ENCODE data around the gene TGM1. TPM values are rescaled to one million over a fixed set of nuclear protein-coding genes. Genes with fewer than 3 reads are reported as not detected.
A peak's percentile ranks its signal among the peaks of the same experiment; 100 is the strongest.

TGM1 gene
- total RNA-seq, 1 donor from 2014 or later: 4.1 TPM

DNA sequence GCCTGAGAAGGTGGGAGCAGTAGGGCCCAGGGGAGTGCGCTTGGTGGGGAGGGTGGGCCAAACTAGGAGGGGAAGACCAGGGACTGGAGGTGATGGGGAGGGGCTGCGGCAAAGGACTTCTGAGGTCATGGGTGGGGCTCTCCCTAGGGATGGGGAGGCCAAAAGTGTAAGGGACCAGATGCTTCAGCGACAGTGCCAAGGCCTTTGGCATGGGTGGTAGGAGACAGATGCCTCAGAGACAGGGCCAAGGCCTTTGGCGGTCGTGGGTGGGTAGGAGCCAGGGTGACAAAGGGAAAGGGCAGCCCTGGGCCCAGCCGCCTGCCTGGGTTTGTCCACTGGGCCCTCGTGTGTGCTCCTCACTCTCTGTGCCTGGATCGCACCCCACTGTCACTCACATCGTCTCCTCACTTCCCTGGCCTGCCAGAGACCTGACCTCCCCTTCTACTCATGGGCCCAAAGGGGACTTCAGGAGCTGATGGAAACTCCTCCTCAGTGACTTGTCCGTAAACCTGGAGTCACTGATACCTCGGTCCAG is 21.6 kb upstream of the TGM1 start:
- intact Hi-C loops (cut with micrococcal nuclease): no loop called here
- no peak overlapping the region for H3K27ac Mint-ChIP-seq
- DNase-seq (ENCODE audit: low spot score): no peak
- H3K4me1 Mint-ChIP-seq (ENCODE audit: low read depth): peaks cover 21% of the 10 kb centered on the region
- H3K9me3 Mint-ChIP-seq: no peaks in the 10 kb centered on the region
- H3K36me3 Mint-ChIP-seq (ENCODE audit: low read depth): no peaks in the 10 kb centered on the region
- peaks cover 14% of the 10 kb centered on the region for H3K27me3 Mint-ChIP-seq (ENCODE audit: insufficient read depth)
- H3K4me3 Mint-ChIP-seq: no peak overlapping the region

DNA sequence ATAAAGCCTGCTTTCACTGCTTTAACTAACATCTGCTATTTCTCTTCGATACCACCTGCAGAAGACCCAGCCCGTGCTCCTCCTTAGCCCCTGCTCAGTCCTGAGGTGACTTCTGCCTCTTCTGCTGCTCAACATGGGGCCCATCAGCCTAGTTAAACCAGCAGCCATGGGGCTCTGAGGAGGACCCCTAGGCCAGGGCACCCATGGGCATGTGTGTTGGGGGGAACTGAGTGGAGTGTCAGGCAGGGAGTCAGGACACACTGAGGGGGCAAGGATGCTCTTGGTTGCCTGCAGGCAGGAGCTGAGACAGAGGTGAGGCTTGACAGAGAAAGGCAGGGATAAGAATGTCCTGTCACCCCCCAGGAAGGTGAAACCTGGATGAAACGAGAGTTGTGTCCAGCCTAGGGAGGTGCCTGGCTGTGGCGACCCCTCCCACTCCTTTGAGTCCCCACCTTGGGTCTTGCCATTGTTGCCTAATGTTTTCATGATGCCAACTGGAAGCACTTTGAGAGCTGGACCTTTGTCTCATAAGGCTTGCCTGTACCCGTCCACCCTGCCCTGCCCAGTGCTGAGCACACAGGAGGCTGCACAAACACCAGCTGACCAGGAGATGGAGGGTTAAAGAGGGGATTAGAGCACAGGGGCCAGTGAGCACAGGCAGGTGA is 21.0 kb upstream of the TGM1 start:
- Mint-ChIP-seq H3K36me3 (ENCODE audit: low read depth) (no peaks in the 10 kb centered on the region), H3K9me3 (no peaks in the 10 kb centered on the region), H3K4me1 (ENCODE audit: low read depth) (peaks cover 24% of the 10 kb centered on the region), H3K4me3 (no peak overlapping the region), H3K27ac (no peak overlapping the region), H3K27me3 (ENCODE audit: insufficient read depth) (peaks cover 14% of the 10 kb centered on the region)
- DNase-seq (ENCODE audit: low spot score): no peak
- intact Hi-C loops (cut with micrococcal nuclease): no loop called here

DNA sequence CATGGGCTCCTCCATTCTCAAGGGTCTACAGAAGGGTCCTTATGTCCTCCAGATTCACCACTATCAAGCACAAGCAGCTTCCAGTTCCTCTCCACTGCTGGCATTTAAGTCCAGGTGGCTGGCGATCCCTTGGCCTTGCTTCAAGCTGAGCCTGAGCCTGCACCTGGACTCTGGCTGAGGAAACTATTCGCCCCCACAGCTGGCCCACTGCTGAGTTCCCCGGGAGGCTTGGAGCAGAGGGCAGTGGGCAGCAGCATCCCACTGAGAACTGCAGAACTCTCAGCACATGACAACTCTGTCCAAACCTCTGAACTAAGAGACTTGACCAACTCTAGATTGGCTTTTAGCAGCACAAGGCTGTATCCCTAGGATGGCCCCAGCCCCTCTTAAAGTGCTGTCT is 19.8 kb upstream of the TGM1 start:
- DNase-seq (ENCODE audit: low spot score): no peak
- Mint-ChIP-seq H3K27me3 (ENCODE audit: insufficient read depth) (peaks cover 14% of the 10 kb centered on the region), H3K4me1 (ENCODE audit: low read depth) (peaks cover 32% of the 10 kb centered on the region), H3K36me3 (ENCODE audit: low read depth) (peaks cover 6% of the 10 kb centered on the region), H3K9me3 (no peaks in the 10 kb centered on the region), H3K27ac (no peak overlapping the region), H3K4me3 (no peak overlapping the region)
- intact Hi-C loops (cut with micrococcal nuclease): no loop called here

DNA sequence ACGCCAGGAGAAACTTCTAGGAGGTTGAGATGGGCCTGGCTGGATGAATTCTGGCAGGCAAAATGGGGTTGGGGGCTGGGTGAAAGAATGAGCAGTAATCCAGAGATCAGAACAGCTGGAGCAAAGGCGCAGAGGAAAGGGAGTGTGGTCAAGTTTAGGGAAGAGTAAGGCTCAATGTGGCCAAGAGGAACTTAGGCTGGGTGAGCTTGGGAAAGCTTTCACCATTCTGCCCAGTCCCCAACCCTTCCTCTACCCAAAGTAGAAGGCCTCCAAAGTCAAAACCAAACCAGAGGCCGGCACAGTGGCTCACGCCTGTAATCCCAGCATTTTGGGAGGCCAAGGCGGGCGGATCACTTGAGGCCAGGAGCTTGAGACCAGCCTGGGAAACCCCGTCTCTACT is 18.7 kb upstream of the TGM1 start:
- peaks cover 6% of the 10 kb centered on the region for H3K36me3 Mint-ChIP-seq (ENCODE audit: low read depth)
- intact Hi-C loops (cut with micrococcal nuclease): no loop called here
- H3K9me3 Mint-ChIP-seq: no peaks in the 10 kb centered on the region
- no peak for DNase-seq (ENCODE audit: low spot score)
- H3K4me3 Mint-ChIP-seq: no peak overlapping the region
- H3K4me1 Mint-ChIP-seq (ENCODE audit: low read depth): peaks cover 30% of the 10 kb centered on the region
- H3K27ac Mint-ChIP-seq: no peak overlapping the region
- peaks cover 10% of the 10 kb centered on the region for H3K27me3 Mint-ChIP-seq (ENCODE audit: insufficient read depth)

DNA sequence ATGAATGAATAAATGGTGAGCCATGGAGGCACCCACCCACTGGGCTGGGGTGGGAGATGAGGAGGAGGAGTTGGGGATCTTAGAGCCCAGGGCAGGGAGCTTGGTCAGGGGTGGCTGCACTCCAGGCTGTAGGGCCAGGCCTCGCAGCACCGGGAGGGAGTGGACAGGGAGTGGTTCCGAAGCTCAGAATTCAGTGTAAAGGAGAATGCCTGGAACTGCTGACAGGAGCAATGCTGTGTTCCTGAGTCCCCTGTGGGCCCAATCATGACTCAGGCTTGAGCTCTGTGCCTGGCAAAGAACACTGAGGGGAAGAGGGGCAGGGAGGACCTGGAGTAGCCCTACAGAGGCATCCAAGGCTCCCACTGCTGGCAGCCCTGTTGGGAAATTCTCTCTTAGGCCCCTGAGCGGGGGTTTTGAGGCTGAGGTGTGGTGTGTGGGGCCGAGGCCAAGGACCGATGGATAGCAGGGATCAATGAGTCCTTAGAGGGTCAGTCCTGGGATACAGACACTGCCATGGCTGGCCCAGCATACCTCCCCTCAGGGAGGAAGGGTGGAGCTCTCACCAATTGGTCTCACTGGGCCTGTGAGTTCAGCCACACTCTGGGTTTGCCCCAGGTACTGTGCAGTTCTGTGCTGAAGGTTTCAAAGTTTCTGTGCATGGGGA is 18.0 kb upstream of the TGM1 start:
- Mint-ChIP-seq H3K4me1 (ENCODE audit: low read depth) (peaks cover 30% of the 10 kb centered on the region), H3K9me3 (no peaks in the 10 kb centered on the region), H3K36me3 (ENCODE audit: low read depth) (peaks cover 6% of the 10 kb centered on the region), H3K27me3 (ENCODE audit: insufficient read depth) (peaks cover 7% of the 10 kb centered on the region), H3K4me3 (no peak overlapping the region), H3K27ac (no peak overlapping the region)
- intact Hi-C loops (cut with micrococcal nuclease): no loop called here
- DNase-seq (ENCODE audit: low spot score): no peak

DNA sequence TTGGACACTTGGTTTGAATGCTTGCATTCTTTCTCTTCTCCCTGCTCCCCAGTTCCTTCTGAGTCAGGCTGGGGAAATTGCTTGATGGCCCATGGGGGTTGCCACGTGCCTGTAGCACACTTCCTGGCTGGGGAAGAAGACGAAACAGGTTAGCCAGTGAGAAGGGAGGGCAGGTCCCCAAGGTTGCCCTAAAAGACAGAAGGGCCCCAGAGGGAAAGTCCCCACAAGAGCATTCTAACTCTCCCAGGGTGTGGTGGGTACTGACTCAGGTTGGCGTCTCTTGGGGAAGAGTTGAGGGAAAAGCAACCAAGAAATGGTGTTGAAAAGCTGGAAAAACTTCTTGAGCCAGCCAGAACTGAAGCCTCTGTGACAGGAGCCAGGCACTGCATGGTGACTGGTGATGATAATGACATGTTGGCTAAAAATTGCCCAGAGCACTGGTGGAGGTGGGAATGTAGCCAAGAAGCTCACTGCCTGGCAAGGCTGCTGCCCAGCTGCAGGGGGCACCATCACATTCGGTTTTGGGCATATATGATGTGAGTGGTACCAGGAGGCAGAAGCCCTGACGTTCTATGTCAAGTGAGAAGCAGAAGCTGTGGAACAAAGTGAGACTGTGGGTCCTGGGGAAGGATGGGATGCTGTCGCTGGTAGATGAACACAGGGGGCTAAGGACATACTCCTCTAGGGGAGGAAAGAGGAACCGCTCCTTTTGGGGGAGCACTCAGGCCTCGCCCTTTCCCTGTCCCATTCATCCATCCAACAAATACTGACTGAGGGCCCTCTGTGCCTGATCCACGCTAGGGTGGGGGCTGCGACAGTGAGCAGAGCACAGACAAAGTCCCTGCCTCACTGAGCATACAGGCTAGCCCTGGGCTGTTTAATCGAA is 16.6 kb upstream of the TGM1 start:
- H3K27me3 Mint-ChIP-seq (ENCODE audit: insufficient read depth): peaks cover 5% of the 10 kb centered on the region
- intact Hi-C loops (cut with micrococcal nuclease): loop anchor here (1.0 kb wide), 2 partner anchors 10 to 17 kb away; no protein-coding TSS in a partner anchor
- peaks cover 35% of the 10 kb centered on the region for H3K4me1 Mint-ChIP-seq (ENCODE audit: low read depth)
- no peaks in the 10 kb centered on the region for H3K9me3 Mint-ChIP-seq
- H3K4me3 Mint-ChIP-seq: no peak overlapping the region
- peaks cover 6% of the 10 kb centered on the region for H3K36me3 Mint-ChIP-seq (ENCODE audit: low read depth)
- DNase-seq (ENCODE audit: low spot score): peak; percentile 30
- H3K27ac Mint-ChIP-seq: peak overlapping the region; percentile 72

DNA sequence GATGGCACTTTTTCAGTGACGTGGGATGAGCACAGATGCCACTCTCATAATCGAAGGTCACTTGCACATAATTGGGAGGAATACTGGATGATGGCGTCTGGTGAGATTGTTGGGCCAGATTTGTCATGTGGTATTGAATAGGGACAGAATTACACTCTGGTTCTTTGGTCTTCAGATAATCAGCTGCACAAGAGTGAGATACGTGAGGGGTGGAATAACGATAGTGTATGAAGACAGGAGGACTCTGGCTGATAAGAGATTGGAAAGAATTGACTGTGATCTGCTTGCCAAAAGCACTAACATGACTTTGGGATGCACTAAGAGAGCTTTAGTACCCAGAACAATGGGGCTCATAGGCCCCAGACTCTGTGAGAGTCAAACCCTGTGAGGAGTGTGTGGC is 15.4 kb upstream of the TGM1 start:
- H3K9me3 Mint-ChIP-seq: no peaks in the 10 kb centered on the region
- peak overlapping the region; percentile 35 for H3K4me3 Mint-ChIP-seq
- no peak for DNase-seq (ENCODE audit: low spot score)
- peaks cover 6% of the 10 kb centered on the region for H3K36me3 Mint-ChIP-seq (ENCODE audit: low read depth)
- H3K4me1 Mint-ChIP-seq (ENCODE audit: low read depth): peaks cover 46% of the 10 kb centered on the region
- H3K27me3 Mint-ChIP-seq (ENCODE audit: insufficient read depth): peaks cover under 1% of the 10 kb centered on the region
- intact Hi-C loops (cut with micrococcal nuclease): no loop called here
- peak overlapping the region; percentile 65 for H3K27ac Mint-ChIP-seq

DNA sequence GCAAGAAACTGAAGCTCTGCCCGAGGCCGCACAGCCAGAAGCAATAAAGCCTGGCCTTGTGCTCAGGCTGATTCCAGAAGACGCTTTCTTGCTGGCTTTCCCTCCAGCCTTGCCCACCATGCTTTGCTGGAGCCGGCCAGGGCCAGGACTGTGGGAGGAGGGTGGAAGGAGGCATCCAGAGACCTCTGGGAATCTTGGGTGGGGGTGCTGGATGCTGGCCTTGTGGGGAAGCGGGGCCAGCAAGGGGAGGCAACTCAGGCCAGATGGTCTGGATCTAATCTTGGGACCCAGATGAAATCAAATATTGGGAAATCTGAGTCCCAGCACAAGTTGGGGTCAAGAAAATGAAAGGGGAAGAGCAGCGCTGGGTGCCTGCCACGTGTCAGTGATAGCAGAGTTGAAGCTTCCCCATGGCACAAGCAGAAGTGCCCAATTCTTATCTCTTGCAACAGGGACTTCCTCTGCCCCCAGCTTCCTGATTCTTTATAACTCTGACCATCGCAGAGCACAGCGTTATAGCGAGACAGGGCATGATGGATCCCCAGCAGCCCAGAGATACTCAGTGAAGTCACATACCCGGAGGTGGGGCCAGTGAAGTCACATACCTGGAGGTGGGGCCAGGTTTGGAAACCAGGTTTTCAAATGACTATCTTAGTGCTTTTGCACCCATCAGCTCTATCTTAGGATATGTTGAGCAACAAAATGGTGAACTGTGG is 14.8 kb upstream of the TGM1 start:
- H3K9me3 Mint-ChIP-seq: no peaks in the 10 kb centered on the region
- H3K4me1 Mint-ChIP-seq (ENCODE audit: low read depth): peaks cover 51% of the 10 kb centered on the region
- no peak overlapping the region for H3K4me3 Mint-ChIP-seq
- DNase-seq (ENCODE audit: low spot score): no peak
- H3K27ac Mint-ChIP-seq: no peak overlapping the region
- H3K27me3 Mint-ChIP-seq (ENCODE audit: insufficient read depth): no peaks in the 10 kb centered on the region
- intact Hi-C loops (cut with micrococcal nuclease): no loop called here
- peaks cover 6% of the 10 kb centered on the region for H3K36me3 Mint-ChIP-seq (ENCODE audit: low read depth)

DNA sequence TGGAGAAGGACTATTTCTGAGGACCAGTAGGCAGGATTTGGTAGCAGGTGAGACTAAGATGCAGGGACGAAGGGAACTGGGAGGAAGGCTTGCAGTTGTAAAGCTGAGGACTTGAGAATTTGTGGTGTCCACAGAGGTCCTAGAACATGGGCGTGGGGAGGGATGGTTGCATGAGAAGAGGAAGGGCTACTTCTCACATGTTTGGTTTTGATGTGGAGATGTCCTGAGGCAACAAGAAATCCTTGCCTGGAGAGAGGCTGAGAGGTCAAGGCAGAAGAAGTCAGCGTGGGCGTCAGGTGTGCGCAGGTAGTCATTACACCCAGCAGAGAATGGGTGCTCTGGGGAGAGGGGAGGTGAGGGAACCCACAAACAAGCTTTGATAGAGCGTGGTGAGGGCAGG is 14.1 kb upstream of the TGM1 start:
- Mint-ChIP-seq H3K4me1 (ENCODE audit: low read depth) (peaks cover 58% of the 10 kb centered on the region), H3K27me3 (ENCODE audit: insufficient read depth) (no peaks in the 10 kb centered on the region), H3K27ac (no peak overlapping the region), H3K4me3 (no peak overlapping the region), H3K9me3 (no peaks in the 10 kb centered on the region), H3K36me3 (ENCODE audit: low read depth) (peaks cover 6% of the 10 kb centered on the region)
- no peak for DNase-seq (ENCODE audit: low spot score)
- intact Hi-C loops (cut with micrococcal nuclease): no loop called here

DNA sequence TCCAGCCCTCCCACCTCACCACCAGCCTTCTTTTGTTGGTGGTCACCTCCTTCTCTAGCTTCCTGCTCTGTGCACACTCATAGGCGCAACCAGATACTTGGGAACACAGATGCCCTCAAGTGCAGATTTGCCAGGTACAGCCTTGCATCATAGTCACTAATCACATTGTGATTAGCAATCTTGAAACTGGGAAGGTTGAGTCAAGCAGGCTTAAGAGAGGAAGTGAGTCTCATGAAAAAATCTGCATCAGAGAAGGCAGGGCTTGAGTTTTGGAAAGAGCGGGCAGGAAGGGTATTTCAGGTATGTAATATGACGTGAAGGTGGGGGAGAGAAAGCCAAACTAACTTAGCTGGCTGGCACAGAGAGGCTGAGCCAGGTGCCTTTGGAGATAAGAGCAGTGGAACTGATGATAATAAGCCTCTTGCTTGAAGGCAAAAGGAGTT is 11.1 kb upstream of the TGM1 start:
- H3K27me3 Mint-ChIP-seq (ENCODE audit: insufficient read depth): no peaks in the 10 kb centered on the region

DNA sequence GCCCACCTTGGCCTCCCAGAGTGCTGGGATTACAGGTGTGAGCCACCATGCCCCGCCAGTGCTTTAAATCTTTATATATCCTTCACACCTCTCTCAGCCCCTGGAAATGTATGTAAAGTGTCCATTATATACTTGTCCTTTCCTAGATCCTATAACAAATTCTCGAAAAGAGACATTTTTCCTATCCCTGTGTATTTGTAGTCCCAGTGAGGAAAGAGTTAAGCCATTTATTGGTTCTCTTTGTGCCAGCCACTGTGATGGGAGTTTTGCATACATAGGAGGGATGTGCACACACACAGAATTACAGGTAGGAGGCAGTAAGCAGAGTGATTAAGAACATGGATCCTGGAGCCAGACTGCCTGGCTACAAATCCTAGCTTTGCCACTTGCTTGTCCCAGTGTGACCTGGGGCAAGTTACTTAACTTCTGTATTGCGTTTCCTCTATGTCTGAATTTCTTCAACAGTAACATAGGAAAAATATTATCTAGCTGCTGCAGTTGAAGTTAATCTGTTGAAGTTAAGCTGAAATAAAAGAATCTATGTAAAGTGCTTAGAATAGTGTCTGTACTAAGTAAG is 10.5 kb upstream of the TGM1 start:
- Mint-ChIP-seq H3K9me3 (no peaks in the 10 kb centered on the region), H3K36me3 (ENCODE audit: low read depth) (peaks cover 3% of the 10 kb centered on the region), H3K4me3 (peak overlapping the region; percentile 42), H3K27me3 (ENCODE audit: insufficient read depth) (no peaks in the 10 kb centered on the region), H3K4me1 (ENCODE audit: low read depth) (peaks cover 55% of the 10 kb centered on the region), H3K27ac (peak overlapping the region; percentile 82)
- intact Hi-C loops (cut with micrococcal nuclease): no loop called here
- no peak for DNase-seq (ENCODE audit: low spot score)

More for the DNA sequence above, 11.1 kb upstream of the TGM1 start:
- Mint-ChIP-seq H3K36me3 (ENCODE audit: low read depth) (peaks cover 6% of the 10 kb centered on the region), H3K4me1 (ENCODE audit: low read depth) (peaks cover 61% of the 10 kb centered on the region), H3K27ac (peak overlapping the region; percentile 82), H3K9me3 (no peaks in the 10 kb centered on the region), H3K4me3 (peak overlapping the region; percentile 11)
- intact Hi-C loops (cut with micrococcal nuclease): loop anchor here (1.0 kb wide), 1 partner anchor 15 kb away; no protein-coding TSS in a partner anchor
- DNase-seq (ENCODE audit: low spot score): peak; percentile 45

DNA sequence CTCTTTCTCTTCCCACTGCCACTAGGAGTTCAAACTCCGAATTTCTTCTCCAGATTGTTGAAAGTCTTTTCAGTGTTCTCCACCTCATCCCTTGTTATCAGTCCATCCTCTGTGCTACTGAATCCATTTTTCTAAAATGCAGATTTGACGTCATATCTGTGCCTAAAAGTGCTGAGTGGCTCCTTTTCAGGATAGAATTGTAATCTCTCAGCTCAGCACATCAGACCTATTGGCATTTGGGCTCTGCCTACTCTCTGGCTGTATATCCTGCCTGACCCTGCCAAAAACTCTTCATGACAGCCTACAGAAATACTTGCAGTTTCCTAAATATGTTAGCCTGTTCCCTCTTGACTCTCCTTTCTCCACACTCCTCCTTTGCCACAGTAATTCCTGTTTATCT is 9.5 kb upstream of the TGM1 start:
- Mint-ChIP-seq H3K4me1 (ENCODE audit: low read depth) (peaks cover 46% of the 10 kb centered on the region), H3K36me3 (ENCODE audit: low read depth) (no peaks in the 10 kb centered on the region), H3K4me3 (peak overlapping the region; percentile 93), H3K27me3 (ENCODE audit: insufficient read depth) (no peaks in the 10 kb centered on the region), H3K27ac (peak overlapping the region; percentile 86), H3K9me3 (no peaks in the 10 kb centered on the region)
- DNase-seq (ENCODE audit: low spot score): no peak
- intact Hi-C loops (cut with micrococcal nuclease): no loop called here

Data from activated T-helper 1 cell treated with anti-CD3 and anti-CD28 coated beads, Interleukin-12 subunit alpha, Interleukin-12 subunit beta, Interleukin-2, Interleukin-4 antibody, amounts not matched to agents 30 ng/mL and 10 ng/mL and 1 ng/mL, durations not matched to agents 14 hours and 24 hours and 36 hours (primary cell).